ENCODE results near the gene DDX20.

DDX20 gene

DNA sequence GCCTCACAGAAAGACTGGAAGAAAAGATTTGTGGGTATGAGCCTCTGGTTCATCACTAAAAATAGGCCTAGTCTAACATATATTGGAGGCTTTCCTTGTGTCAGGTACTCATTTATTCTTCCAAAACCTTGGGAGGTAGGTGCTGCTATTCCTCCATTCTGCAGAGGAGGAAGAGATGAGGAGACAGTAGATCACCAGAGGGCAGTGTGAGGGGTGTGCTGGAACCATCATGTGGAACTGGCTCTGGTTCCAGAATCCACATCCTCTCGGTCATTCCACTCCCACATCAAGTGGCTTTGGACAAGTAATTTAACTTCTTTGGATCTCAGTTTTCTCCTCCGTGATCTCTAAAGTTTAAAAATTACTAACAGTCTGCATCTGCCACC is 9.1 kb upstream of the DDX20 start:
- DNase-seq (ENCODE audit: low read depth) = no peak
- TF ChIP-seq, protein P1, sequence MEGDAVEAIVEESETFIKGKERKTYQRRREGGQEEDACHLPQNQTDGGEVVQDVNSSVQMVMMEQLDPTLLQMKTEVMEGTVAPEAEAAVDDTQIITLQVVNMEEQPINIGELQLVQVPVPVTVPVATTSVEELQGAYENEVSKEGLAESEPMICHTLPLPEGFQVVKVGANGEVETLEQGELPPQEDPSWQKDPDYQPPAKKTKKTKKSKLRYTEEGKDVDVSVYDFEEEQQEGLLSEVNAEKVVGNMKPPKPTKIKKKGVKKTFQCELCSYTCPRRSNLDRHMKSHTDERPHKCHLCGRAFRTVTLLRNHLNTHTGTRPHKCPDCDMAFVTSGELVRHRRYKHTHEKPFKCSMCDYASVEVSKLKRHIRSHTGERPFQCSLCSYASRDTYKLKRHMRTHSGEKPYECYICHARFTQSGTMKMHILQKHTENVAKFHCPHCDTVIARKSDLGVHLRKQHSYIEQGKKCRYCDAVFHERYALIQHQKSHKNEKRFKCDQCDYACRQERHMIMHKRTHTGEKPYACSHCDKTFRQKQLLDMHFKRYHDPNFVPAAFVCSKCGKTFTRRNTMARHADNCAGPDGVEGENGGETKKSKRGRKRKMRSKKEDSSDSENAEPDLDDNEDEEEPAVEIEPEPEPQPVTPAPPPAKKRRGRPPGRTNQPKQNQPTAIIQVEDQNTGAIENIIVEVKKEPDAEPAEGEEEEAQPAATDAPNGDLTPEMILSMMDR (conservative IDR thresholded peaks at IDR 0.05; ENCODE audit: control insufficient read depth, insufficient read depth, low read depth, low read length) = no peak
- H3K4me3 ChIP-seq (ENCODE audit: control insufficient read depth, low read depth, low read length) = no peak overlapping the region

DNA sequence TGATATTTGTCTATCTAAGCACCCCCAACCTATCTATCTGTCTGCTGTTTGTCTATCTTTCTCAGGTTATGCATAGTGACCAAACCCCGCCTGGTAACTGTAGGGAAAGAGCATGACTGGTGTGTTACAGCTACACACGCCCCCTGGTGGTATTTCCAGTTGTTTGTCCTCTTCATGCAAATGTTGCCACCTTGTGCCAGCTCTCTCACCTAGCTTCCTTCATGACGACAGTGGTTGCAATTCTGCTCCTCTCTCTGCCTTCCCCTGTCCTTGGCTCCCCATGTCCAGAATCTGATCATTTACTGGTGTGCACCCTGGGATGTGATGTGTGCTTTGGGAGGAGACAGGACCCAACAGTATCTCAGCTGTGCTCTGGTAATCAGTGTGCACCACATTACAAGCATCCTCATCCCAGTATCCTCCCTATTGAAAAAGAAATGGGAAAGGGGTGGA is 8.4 kb upstream of the DDX20 start:
- peak; percentile 86 for DNase-seq (ENCODE audit: low read depth)
- TF ChIP-seq, protein P1 (conservative IDR thresholded peaks at IDR 0.05; ENCODE audit: control insufficient read depth, insufficient read depth, low read depth, low read length) = peak; percentile 75
- no peak overlapping the region for H3K4me3 ChIP-seq (ENCODE audit: control insufficient read depth, low read depth, low read length)

DNA sequence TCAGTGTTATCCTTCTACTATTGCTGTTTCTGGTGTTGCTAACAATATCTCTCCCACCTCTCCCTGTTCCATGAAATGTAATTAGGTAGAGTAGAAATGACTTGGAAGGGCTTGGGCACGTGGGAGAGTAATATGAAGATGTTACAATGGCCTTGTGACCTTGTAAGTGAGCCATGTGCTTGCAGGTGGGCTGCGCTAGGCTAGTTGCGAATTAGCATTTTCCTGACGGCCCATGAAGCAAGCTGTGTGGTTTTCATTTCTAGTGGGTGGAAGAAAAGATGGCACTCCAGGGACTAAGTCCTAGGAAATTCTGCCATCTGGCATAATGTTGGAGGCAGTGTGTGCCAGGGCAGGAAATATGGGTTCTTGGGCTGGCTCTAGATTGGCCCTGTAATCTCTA is 7.8 kb upstream of the DDX20 start:
- no peak overlapping the region for H3K4me3 ChIP-seq (ENCODE audit: control insufficient read depth, low read depth, low read length)
- TF ChIP-seq, protein P1 (conservative IDR thresholded peaks at IDR 0.05; ENCODE audit: control insufficient read depth, insufficient read depth, low read depth, low read length) = no peak
- no peak for DNase-seq (ENCODE audit: low read depth)

DNA sequence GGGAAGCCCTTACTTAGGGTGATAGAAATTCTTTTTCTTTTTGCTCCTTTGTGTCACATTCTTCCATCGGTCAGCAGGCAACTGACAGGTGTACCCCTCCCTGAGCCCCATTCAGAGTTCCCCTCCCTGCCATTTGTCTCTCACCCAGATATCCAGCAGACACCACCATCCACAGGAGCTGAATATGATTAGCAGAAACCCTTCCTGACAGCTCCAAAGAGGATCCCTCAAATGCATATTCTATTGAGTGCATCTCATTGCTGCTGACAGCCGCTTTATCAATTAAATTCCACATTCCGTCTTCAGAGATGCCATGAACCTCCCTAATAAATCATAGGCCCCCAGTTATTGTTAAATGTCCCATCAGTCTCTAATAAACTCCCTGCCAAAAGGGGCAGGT is 6.1 kb upstream of the DDX20 start:
- no peak for DNase-seq (ENCODE audit: low read depth)
- TF ChIP-seq, protein P1 (conservative IDR thresholded peaks at IDR 0.05; ENCODE audit: control insufficient read depth, insufficient read depth, low read depth, low read length) = no peak
- H3K4me3 ChIP-seq (ENCODE audit: control insufficient read depth, low read depth, low read length) = no peak overlapping the region

- DNase-seq (ENCODE audit: low read depth) = no peak
- TF ChIP-seq, protein P1 (conservative IDR thresholded peaks at IDR 0.05; ENCODE audit: control insufficient read depth, insufficient read depth, low read depth, low read length) = no peak
- no peak overlapping the region for H3K4me3 ChIP-seq (ENCODE audit: control insufficient read depth, low read depth, low read length)
These were observed 4.8 kb upstream of the DDX20 start for GRCh38 chr1:111750856-111751255.

- no peak for DNase-seq (ENCODE audit: low read depth)
- TF ChIP-seq, protein P1 (conservative IDR thresholded peaks at IDR 0.05; ENCODE audit: control insufficient read depth, insufficient read depth, low read depth, low read length) = no peak
- no peak overlapping the region for H3K4me3 ChIP-seq (ENCODE audit: control insufficient read depth, low read depth, low read length)
These were observed 3.7 kb upstream of the DDX20 start for GRCh38 chr1:111751906-111752575.

DNA sequence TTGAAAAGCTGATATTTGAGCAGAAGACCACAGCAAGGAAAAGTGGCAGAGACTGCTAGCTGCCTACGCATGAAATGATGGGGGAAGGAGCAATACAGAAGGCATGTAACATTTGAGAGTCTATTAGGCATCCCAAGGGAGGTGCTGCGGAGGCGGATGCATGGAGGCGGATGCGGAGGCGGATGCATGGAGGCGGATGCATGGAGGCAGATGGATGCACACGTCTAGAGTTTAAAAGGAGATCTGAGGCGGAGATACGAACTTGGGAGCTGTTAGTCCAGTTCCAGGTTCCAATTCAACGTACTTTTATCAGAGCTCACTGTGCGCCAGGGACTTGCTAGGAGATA is 744 bp upstream of the DDX20 start:
- peak; percentile 77 for DNase-seq (ENCODE audit: low read depth)
- peak overlapping the region; percentile 95 for H3K4me3 ChIP-seq (ENCODE audit: control insufficient read depth, low read depth, low read length)
- TF ChIP-seq, protein P1 (conservative IDR thresholded peaks at IDR 0.05; ENCODE audit: control insufficient read depth, insufficient read depth, low read depth, low read length) = no peak
